ENCODE measurements around the gene SMPD3. TPM values are rescaled to one million over a fixed set of nuclear protein-coding genes. Genes with fewer than 3 reads are reported as not detected.

SMPD3 gene
- total and polyA plus RNA-seq, 9 of the 15 experiments (the other 6 are each of a cell fraction or from before 2014, with no cell fraction given): 0.03 to 1.2 (median 0.18) TPM

DNA sequence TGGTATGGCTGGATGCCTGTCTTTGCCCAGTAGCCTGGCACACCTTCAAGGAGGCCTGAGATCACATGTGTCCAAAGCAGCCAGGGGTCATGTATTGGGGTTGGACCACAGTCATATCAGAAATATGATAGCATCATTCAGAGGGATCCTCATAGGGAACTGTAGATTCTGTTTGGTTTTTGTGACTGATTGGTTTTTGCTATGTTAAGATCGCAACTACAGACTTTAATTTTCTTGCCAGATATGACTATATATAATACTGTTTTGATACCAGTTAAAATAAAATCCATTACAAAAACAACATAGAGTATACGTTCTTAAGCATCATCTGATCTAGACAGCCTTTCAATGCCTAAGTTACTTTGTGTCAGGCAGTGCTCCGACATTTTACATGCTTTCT, 11.8 kb upstream of the SMPD3 start:
- FAIRE-seq (no peak), DNase-seq (ENCODE audit: extremely low read depth in 1 of 4, low spot score in 3 of 4) (no peak), ATAC-seq (no peak)
- BruUV-seq (replicated peaks): no TSS peak
- H3K4me3 ChIP-seq: no peak overlapping the region
- H3K4me1 ChIP-seq (replicated peaks in 1 of 2; ENCODE audit: control insufficient read depth in 2 of 2, insufficient read depth in 2 of 2, low read length in 2 of 2): no peaks in the 10 kb centered on the region
- CTCF ChIA-PET (ENCODE audit: low intra/inter-chr PET ratio): no interaction called here
- POLR2A ChIA-PET: interaction anchor here (0.7 to 0.9 kb wide), 3 partner anchors 10 to 391 kb away, joined by 3 to 4 read pairs (median 3); no protein-coding TSS in a partner anchor
- no peak overlapping the region for H3K4me2 ChIP-seq (ENCODE audit: insufficient read depth, low read length)
- intact Hi-C loops (cut with micrococcal nuclease): no loop called here
- no peak overlapping the region for H3K9ac ChIP-seq (ENCODE audit: insufficient read depth in 1 of 2, low read depth in 2 of 2, low read length in 2 of 2)
- no peak overlapping the region for H2AFZ ChIP-seq (ENCODE audit: low read depth, low read length)
- H3K27me3 ChIP-seq (ENCODE audit: control insufficient read depth in 2 of 2, insufficient read depth in 2 of 2, low read length in 2 of 2): peaks cover 0 to 25% of the 10 kb centered on the region in 2 experiments; a peak in 2 of 5 replicates
- no peak overlapping the region for H3K27ac ChIP-seq (ENCODE audit: extremely low read depth, low read depth, low read length)
- in situ Hi-C loops (cut with MboI): no loop called here
- no peaks in the 10 kb centered on the region for H3K9me3 ChIP-seq (replicated peaks; ENCODE audit: control insufficient read depth, insufficient read depth, low read depth, low read length)
- TF ChIP-seq ILK (tag; IDR thresholded peaks at IDR 0.05; ENCODE audit: borderline replicate concordance, low read depth) (no peak), ZNF699 (CRISPR knock-in tag; IDR thresholded peaks at IDR 0.05; ENCODE audit: insufficient replicate concordance) (no peak), ZNF324 (CRISPR knock-in tag; IDR thresholded peaks at IDR 0.05) (no peak), ZNF668 (CRISPR knock-in tag; IDR thresholded peaks at IDR 0.05) (no peak), TAF7 (tag; IDR thresholded peaks at IDR 0.05) (no peak), BRD4 (IDR thresholded peaks at IDR 0.05) (no peak), GABPB2 (CRISPR knock-in tag; conservative IDR thresholded peaks at IDR 0.05) (no peak), CHD4 (IDR thresholded peaks at IDR 0.05; ENCODE audit: insufficient read depth, insufficient replicate concordance, low read depth, low read length, poor library complexity, severe bottlenecking) (no peak), SMARCC2 (IDR thresholded peaks at IDR 0.05; ENCODE audit: low read depth) (no peak), U2AF2 (optimal IDR thresholded peaks at IDR 0.05; ENCODE audit: low read depth, low read length) (no peak), OTX1 (CRISPR knock-in tag; IDR thresholded peaks at IDR 0.05) (no peak), CBX2 (IDR thresholded peaks at IDR 0.05; ENCODE audit: insufficient read depth, low read length, poor library complexity, severe bottlenecking) (no peak), NCOR1 (IDR thresholded peaks at IDR 0.05) (no peak), ZBTB43 (CRISPR knock-in tag; IDR thresholded peaks at IDR 0.05) (no peak), RHOXF2B (CRISPR knock-in tag; conservative IDR thresholded peaks at IDR 0.05) (no peak), FOXO4 (CRISPR knock-in tag; IDR thresholded peaks at IDR 0.05) (no peak), ZNF696 (CRISPR knock-in tag; conservative IDR thresholded peaks at IDR 0.05) (no peak), HEY1 (CRISPR knock-in tag; IDR thresholded peaks at IDR 0.05; ENCODE audit: borderline replicate concordance) (no peak), HMG20A (CRISPR knock-in tag; conservative IDR thresholded peaks at IDR 0.05) (no peak)
- TF ChIP-seq, protein P1, sequence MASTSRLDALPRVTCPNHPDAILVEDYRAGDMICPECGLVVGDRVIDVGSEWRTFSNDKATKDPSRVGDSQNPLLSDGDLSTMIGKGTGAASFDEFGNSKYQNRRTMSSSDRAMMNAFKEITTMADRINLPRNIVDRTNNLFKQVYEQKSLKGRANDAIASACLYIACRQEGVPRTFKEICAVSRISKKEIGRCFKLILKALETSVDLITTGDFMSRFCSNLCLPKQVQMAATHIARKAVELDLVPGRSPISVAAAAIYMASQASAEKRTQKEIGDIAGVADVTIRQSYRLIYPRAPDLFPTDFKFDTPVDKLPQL (IDR thresholded peaks at IDR 0.05; ENCODE audit: extremely low read depth, insufficient read length): no peak
- H3K79me2 ChIP-seq (ENCODE audit: control insufficient read depth, insufficient read depth, low read length): no peaks in the 10 kb centered on the region
- no peaks in the 10 kb centered on the region for H3K36me3 ChIP-seq (ENCODE audit: control insufficient read depth, insufficient read depth, low read length)
- no peaks in the 10 kb centered on the region for H3K9me1 ChIP-seq (ENCODE audit: control insufficient read depth, insufficient read depth, low read length)
- 0% methylated on average over 3 of the region's 3 CpGs for WGBS (ENCODE audit: insufficient coverage, low coverage, missing lambda C conversion rate)
- no peaks in the 10 kb centered on the region for H4K20me1 ChIP-seq (replicated peaks; ENCODE audit: control insufficient read depth, insufficient read depth, low read length)
